Muscle of arm (tissue), 12 donors: ENCODE data around the gene ATP5F1D. TPM values are rescaled to one million over a fixed set of nuclear protein-coding genes. Genes with fewer than 3 reads are reported as not detected.
A peak's percentile ranks its signal among the peaks of the same experiment; 100 is the strongest.

Experiments
- DNase-seq: peaks from one replicate; pipeline ENCODE4 v3.0.0-alpha.2; 2013
- polyA plus RNA-seq, 12 donors: library from polyadenylated mRNA; unstranded; fragments of 120-200 nt; gene quantifications; one replicate each; pipeline ENCODE4 v1.2.1, GENCODE V29; 2013; ENCODE audit not compliant: insufficient read length in 12 of 12

ATP5F1D gene
- polyA plus RNA-seq, 12 donors: 94.6 to 231 (median 136) TPM; not detected in 1

DNA sequence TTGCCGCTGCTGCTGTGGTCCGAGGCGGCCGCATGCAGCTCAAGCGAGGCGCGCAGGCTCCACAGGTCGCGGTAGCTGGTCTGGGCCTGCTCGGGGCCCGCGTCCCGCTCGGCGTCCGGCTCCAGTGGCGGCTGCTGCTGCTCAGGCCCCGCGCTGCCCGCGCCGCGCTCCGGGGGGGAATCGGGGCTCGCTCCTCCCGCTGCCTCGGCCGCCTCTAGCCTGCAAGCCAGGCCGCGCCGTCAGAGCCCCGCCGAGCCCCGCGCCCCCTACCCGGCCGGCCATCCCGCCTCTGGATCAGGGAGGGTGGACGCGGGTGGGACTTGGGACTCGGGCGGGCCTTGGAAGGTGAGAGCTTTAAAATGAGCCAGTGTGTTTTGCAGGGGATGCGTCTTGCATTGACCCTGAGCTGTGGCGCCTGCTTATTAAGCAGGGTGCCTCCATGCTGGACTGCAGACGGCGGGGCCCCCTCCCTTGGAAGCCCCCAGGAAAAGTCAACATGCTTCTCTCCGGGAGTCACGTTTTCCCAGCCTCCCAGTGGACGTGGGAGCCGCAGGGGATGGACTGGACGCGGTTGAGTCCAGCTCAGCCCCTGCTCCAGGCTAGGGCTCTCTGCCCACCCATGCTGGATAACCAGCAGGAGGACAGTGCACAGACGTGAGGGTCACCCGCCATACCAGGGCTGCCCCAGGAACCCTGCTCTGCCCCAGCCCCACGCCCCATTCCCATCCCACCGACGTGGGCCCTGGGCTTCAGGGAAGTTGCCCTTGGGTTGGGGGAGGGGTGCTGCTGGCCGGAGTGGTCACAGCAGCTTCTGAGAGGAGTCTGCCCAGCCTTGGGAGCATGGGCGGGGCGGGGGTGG is 11.4 kb upstream of the ATP5F1D start:
- DNase-seq: no peak

DNA sequence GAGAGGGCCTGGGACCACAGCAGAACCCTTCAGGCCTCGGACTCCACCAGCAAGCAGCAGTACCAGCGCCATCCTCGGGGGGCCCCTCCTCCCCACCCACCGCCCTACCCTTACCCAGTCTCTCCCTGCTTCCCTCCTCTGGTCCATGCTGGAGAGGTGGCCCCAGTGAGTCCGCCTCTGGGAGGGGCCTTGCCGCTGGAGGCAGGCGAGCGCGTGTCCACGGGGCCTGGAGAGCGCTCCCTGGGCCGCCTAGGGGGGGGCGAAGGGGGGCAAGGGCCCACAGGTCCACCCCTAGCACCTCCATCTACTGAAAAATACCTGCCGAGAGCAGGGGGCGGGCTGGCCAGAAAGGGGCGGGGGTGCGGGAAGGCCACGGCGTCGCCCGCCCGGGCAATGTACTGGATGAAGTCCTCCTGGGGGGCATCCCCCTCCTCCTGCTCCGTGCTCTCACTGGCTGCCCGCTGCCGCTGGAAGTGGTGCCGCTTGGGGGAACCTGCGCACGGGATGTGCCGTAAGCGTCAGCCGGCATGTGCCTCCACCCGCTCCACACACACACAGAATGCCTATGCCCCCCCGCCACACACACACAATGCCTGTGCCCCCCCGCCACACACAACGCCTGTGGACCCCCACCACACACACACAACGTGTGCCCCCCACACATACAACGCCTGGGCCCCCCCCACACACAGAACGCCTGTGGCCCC is 10.6 kb upstream of the ATP5F1D start:
- no peak for DNase-seq

DNA sequence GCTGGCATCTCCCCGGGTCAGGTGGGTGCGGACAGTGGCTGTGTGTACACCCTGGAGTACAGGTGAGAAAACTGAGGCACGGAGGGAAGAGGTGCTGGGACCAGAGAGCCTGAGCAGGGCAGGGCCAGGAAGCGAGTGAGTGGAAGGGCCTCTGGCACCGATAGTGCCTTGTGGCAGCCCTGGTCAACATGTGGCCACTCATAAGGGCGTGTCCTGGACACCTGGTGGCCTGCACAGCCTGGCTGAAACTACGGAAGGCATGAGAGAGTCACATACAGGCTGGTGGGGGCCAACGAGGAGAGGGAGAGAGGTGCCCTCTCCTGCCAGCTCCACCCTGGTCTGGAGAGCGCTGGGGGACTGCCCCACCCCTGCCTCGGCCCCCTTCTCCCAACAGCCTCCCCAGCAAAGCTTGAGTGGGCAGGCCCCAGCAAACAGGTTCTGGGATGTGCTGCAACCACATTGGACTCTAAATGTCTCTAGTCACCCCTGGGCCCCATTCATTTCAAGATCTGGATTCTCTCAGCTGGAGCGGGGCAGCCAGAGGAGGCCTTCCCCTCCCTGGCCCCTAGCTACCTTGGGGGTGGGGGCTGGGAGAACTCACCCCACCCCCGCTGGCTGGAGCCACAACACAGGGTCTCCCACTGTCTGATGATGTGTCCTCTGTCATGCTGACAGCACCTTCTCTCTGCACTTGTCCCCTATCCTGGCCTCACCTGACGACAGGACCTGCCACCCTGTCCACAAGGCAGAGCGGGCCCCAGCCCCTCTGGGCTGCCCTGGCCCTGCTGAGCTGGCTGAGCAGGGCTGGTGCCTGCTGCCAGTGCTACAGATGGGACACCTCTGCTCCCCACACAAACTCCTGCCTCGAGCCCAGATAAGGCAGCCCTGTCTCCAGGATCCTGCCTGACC is 9.6 kb upstream of the ATP5F1D start:
- no peak for DNase-seq

DNA sequence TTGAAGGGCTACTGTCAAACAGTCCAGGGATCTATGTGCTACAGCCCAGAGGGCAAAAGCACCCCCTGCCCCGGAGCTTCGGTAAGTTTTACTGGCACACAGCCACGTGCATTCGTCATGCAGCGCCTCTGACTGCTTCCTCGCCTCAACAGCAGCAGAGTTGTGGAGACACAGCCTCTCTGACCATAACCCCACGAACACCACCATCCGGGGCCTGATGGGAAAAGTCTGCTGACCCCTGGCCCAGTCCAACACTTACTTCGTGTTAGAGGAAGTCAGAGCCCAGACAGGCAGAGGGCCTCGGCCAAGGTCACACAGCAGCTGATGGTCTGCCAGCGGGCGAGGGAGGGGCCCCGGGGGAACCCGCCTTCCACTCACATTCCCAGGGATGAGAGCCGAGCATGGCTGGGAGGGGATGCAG is 8.9 kb upstream of the ATP5F1D start:
- no peak for DNase-seq

DNA sequence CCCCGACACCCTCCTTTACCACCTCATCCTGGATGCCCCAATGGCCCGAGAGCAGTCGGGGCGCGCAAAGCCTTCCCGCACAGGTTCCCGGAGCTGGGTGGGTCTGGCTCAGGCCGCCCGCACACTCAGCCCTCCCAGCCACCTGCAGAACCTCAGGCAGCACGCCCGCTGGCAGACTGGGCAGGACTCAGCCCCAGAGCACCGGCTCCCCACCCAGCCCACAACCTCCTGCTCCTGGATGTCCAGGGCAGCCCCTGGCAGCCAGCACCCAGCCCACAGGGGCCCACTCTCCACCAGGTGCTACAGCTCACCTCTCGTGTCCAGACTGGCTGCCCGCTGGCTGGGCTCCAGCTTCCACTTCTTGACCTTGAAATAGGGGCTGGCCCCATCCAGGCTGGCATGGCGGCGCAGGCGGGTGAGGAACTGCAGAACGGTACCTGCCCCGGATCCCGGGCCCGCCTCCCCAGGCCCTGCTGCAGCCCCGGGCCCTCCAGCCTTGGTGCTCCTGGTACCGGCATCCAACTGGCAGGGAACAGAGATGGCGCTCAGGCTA is 8.4 kb upstream of the ATP5F1D start:
- no peak for DNase-seq

DNA sequence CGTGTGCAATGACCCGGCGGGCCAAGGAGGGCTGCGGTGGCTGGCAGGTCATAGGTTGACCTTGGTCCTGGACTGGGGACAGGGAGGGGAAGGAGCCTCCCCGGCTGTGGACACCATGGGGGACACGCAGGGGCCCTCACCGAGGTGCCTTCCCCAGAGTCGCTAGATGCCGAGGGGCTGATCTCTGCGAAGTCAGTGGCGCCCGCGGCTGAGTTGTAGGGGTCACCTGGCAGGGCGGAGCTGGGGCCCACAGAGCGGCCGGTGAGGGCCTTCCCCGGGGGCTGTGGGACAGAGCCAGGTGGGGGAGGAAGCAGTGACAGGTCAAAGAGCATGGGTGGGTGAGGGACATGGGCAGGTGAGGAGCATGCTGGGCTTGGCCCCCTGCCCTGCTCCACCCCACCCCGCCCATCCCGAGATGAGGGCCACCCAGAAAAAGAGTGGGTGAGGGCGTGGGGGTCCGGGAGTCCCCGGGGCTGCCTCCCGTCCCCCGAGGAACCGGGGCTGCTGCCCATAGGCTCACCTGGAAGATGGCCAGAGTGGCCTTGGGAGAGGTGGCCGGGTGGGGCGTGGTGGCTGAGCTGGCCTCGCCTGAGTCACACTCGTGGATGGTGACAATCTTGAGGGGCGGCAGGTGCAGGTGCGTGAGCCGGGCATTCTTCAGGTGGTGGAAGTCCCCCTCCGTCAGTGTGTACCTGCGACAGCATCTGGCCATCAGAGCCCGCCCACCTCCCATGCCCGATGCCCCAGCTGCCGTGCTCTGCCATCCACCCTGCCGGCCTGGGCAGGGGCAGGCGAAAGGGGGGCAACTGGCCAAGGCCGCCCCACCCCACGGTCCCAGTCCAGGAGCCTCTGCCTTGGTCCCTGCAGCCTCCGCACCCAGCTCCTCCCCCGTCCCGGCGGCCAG is 7.2 kb upstream of the ATP5F1D start:
- no peak for DNase-seq

DNA sequence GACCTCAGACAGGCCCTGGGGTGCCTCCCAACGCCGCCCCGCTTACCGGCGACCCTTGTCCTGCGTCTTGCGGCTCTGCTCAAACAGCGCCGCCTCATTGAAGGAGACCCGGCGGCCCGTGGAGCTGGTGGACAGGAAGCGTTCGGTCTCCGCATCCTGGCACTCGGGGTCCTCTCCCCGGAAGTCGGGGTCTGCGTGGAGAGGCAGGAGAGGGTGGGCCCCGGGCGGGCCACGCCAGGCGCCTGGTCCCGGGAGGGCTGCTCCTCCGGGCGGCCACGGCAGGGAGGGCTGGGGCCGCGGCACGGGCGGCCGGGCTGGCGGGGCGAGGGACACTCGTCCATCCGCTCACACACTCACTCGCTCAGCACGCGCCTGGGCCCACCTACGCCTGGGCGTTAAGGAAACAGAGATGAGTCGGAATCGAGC is 6.6 kb upstream of the ATP5F1D start:
- no peak for DNase-seq

DNA sequence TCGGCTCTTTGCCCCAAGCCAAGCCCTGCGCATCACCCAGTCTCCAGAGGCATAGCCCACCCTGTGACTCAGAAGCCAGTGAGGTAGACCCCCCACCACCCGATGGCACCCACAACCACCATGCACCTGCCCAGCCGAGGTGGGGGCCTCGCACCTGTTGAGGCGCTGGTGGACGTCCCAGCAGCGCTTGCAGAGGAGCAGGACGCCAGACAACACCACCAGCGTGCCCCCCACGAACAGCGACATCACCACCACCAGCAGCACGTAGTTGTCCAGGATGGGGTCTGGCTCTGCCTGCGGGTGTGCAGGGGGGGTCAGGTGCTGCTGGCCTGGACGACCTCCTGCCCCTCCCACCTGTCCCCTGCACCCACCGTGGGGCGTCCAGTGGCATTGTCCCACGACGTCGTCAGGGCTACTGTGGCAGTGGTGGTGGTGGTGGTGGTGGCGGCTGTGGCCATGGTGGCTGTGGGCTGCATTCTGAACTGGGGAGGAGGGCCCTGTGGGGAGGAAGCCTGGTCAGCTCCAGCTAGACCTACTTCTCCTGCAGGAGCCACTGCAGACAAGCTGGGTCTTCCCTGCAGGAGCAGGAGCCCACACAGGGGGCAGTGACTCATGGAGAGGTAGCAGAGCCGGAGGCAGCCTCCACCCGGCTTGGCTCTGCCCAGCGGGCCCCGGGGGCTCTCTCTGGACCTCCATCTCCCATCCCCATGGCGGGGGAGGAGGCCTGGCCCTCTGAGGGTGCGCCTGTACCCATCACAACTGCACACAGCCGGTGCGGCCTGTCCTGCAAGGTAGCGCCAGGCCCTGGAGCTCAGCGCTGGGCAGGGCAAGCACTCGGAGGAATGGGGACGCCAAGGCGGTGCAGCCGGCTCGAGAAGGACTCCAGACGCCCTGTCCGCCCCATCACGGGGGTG is 5.7 kb upstream of the ATP5F1D start:
- no peak for DNase-seq

DNA sequence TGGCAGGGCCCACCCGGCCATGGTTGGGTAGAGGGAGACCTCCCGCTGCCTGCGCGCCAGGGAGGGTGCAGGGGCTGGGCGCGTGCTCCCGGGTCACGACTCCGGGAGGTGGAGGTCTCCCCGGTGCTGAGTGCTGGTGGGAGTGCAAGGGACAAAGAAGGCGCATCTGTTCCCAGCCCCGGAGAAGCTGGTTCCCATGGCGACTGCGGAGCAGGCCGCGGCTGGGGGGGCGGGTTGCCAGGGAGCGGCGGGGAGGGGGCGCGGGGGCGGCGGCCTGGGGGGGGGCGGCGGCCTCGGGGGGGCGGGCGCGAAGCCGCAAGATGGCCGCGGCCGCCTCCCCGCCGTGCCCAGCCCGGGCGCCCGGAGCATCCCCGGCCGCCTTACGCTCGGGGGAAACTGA is 5.0 kb upstream of the ATP5F1D start:
- DNase-seq: no peak

DNA sequence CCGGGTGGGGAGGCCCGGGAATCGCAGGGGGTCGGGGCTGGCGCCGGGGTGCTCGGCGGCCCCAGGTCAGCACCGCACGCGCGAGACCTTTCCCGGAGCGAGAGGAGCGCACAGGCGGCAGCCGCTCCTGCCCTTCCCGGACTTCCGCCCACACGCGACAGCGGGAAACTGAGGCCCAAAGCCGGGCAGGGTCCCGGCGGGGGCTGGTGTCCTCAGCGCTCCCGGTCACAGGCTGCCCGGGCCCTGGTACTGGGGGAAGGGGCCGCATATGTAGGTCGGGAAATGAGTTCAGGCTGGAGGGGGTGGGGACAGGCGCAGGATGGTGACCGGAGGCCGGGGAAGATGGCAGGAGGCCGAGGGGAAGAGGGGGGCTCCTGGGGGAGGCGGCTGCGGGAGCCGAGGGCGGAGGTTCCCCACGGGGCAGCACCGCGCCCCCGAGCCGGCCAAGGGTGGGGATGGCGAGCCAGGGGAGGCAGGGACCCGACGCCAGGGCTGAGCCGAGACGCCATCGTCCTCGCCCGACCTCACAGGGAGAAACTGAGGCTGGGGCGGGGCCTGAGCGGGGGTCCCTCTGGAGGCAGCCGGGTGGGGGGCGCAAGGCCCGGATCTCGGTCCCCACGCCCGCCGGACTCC is 4.4 kb upstream of the ATP5F1D start:
- DNase-seq: no peak

DNA sequence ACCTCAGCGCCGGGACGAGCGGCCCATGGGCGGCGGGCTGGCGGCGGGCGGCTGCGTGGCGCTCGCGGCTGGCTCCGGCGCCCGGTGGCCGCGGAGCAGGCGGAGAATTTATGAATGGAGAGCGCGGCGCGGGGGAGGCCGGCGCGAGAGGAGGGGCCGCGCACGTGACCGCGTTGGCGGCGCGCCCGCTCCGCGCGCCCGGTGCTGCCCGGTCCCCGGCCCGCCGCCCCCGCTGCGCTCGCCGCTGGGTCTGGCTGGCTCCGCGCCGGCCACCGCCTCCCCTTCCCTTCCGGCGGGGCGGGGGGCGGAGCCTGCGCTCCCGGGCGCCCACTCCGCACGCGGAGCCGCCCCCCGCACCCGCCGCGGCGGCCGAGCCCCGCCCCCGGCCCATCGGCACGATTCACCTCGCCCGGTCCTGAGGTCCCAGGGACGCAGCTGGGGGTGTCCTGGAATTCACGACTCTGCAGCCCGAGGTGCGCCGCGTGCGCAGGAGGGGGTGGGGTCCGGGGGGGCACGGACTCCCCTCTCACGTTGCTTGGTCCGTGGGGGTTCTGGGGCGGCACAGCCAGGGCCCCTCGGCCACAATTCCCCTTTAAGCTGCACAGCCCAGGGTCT is 3.7 kb upstream of the ATP5F1D start, which contains the start of gene CBARP:
CBARP (minus strand) TSS at position 252 of the 615 bp plus-strand sequence. CDS start 1,905 bp downstream, outside the sequence.
- no peak for DNase-seq

DNA sequence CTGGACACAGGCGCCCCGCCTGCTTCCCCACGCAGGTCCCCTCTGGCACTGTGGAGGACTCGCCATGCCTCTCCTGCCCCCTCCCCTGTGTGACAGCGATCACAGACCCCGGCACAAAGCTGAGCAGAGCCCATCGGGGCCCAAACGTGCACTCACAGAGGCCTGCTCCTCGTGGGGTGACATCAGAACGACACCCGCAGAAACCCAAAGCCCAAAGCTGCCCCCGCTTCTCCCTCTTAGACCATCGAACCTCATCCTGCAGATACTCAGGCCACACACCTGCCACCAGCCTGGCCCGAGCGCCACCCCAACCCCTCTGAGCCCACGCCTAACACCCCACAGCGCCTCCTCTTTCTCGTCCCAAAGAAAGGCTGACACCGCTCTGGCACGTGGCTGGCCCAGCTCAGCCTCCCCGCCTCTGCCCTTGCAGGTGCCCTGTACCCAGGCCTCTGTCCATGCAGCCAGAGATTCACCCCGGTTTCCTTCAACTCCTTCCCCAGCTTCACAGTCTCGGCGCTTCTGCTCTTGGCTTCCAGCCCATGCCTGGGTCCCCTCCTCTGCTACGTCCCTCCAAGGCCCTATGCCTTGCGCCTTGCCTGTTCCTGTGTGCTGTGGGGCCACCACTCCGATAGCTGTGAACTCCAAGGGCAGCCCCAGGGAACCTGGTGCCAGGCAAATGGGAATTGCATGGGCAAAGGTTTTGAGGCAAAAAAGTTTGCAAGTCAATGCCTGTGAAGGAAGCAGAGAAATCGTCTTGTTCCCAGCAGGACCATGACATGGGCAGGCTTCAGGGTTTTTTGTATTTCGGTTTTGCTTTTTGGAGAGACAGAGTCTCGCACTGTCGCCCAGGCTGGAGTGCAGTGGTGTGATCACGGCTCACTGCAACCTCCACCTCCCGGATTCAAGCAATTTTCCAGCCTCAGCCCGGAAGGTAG is 2.9 kb upstream of the ATP5F1D start:
- no peak for DNase-seq

DNA sequence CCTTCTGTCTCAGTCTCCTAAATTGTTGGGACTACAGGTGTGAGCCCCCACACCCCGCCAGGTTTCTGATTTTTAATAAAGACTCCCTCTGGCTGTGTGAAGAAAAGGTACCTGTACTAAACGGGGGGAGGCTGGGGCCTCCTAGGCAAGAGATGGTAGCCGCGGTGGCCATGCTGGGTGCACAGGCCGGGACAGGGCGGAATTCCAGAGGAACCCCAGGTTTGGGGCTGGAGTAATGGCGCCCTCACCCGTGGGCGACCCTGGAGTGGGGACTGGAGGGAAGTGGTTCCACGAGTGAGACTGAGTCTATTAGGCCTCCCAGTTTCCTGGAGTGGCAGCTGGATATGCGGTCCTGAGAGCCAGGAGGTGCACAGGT is 2.1 kb upstream of the ATP5F1D start:
- no peak for DNase-seq

DNA sequence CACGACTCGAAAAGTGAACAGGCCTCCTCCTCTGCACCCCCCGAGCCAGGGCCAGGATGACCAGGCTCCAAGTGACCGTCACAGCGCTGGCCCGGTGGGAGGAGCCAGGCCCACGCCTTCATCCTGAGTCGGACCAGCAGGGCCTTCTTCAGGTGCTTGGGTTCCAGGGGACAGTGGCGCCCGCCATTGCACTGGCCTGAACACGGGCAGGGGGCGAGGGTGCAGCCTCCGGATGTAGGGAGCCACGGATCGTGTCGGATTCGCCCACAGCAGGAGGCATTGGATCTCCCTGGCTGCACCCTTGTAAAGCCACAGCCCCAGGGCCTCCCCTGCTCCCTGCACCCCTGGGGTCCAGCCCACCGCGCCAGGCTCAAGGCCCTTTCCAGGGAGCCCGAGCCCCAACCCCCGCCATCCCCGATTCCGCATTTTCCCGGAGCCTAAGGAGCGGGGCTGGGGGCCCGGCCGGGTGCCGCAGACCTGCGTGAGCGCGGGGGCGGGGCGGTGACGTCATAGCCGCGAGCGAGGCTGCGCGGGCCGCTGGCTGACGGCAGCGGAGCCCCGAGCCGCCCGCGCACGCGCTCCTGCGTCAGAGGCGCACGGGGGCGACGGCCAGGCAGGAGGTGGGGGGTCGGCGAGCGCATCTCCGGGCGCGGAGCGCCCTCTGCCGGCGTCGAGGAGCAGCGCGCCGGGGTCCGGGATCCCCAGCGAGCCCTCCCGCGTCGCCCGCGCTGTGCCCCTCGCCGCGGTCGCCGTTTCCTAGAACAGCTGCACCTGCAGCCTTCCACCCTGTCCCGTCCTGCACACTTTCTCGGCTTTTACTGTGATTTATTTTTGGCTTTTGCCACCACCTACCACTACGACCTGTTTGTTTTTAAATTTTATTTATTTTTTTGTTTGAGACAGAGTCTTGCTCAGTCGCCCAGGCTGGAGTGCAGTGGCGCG is 1.5 kb upstream of the ATP5F1D start:
- peak; percentile 89 for DNase-seq

DNA sequence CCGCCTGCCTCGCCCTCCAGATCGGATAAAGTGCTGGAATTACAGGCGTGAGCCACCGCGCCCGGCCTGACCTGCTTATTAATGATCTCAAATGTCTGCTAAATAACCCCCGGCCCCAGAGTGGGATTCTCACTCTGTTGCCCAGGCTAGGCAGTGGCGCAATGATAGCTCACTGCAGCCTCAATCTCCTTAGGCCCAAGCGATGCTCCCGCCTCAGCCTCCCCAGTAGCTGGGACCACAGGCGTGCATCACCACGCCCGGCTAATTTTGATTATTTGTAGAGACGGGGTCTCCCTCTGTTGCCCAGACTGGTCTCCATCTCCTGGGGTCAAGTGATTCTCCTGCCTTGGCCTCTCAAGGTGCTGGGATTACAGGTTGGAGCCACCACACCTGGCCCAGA is 626 bp upstream of the ATP5F1D start:
- DNase-seq: no peak
